AG09319 (cell line): ENCODE results near the gene PREX1.

ENCODE experiments used
- DNase-seq: peaks from one replicate; pipeline ENCODE4 v3.0.0-alpha.2; 2010; ENCODE audit warnings: low read depth; ENCODE audit errors: extremely low read depth
- TF ChIP-seq, protein P1 (sequence below): IDR thresholded peaks from 2 replicates; pipeline ENCODE4 v1.5.1; 2011; ENCODE audit warnings: low read depth, mild to moderate bottlenecking, inconsistent platforms, low read length, moderate library complexity

The PREX1 gene

GRCh38 chr20:48724382-48724781 lies 103.4 kb downstream of the PREX1 start:
- TF ChIP-seq, protein P1, sequence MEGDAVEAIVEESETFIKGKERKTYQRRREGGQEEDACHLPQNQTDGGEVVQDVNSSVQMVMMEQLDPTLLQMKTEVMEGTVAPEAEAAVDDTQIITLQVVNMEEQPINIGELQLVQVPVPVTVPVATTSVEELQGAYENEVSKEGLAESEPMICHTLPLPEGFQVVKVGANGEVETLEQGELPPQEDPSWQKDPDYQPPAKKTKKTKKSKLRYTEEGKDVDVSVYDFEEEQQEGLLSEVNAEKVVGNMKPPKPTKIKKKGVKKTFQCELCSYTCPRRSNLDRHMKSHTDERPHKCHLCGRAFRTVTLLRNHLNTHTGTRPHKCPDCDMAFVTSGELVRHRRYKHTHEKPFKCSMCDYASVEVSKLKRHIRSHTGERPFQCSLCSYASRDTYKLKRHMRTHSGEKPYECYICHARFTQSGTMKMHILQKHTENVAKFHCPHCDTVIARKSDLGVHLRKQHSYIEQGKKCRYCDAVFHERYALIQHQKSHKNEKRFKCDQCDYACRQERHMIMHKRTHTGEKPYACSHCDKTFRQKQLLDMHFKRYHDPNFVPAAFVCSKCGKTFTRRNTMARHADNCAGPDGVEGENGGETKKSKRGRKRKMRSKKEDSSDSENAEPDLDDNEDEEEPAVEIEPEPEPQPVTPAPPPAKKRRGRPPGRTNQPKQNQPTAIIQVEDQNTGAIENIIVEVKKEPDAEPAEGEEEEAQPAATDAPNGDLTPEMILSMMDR, result no peak
- DNase-seq, result no peak

- TF ChIP-seq, protein P1, result peak; percentile 27
- DNase-seq, result peak; percentile 34
Observed at GRCh38 chr20:48723308-48724264, 104.2 kb downstream of the PREX1 start.

DNA sequence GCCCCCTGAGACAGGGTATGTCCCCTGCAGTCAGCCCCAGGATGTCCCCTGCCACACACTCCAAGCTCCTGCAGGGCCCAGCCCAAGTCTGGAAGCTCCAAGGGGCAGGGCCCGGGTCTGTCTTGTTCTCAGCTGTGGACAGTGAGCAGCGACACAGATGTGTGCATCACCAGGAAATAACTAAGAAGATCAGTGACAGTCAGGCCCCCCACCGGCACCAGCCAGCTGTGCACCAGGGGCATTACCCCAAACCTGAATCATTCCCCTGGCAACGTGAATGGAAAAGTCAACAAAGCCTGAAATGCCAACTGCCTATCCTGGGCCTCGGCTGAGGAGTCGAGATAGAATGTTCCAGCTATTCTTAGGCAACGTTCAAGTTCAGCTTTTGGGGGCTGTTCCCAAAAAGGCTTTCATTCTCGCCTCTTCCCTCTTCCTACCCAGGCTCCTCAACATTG lies 105.0 kb downstream of the PREX1 start:
- no peak for DNase-seq
- TF ChIP-seq, protein P1, result no peak

- TF ChIP-seq, protein P1, result no peak
- no peak for DNase-seq
Observed at GRCh38 chr20:48722002-48722731, 105.6 kb downstream of the PREX1 start.

- DNase-seq, result no peak
- TF ChIP-seq, protein P1, result no peak
Observed at GRCh38 chr20:48721324-48722001, 106.3 kb downstream of the PREX1 start.

DNA sequence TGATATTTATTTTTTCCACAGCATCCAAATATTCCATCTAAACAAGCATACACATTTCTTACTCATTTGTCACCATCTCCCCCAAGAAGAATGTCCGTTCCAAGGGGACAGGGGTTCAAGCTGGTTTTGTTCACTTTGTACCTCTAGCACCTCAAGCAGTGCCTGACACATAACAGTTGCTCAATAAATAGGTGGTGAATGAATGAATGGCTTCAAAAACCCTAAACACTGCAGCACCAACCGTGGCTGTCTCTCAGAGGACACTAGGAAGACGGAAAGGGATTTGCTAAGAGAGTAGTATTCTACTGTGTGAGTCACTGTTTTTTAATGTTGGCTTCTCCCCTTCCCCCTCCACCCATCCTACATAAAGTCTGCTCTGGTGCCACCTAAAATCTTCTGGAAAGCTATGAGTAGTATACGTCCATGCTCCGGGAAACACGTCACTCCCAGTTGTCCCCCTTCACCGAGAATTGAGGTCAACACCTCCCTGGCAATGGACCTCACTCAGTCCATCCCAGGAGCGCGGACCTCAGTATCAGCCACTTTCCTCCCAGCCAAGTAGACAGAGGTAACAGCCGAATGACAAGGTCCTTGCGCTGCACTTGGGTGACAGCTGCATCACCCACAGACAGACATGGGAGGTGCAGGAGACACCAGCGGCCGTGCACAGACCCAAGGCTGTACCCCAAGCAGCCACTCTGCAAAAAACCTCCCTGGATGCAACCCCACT lies 107.4 kb downstream of the PREX1 start:
- TF ChIP-seq, protein P1, result no peak
- DNase-seq, result no peak
